ENCODE data around the gene DHPS. TPM values are rescaled to one million over a fixed set of nuclear protein-coding genes. Genes with fewer than 3 reads are reported as not detected.

Gene DHPS
- total and polyA plus RNA-seq, 2 of the 4 experiments (the other 2 are of a cell fraction): 82.8 to 85.0 TPM

DNA sequence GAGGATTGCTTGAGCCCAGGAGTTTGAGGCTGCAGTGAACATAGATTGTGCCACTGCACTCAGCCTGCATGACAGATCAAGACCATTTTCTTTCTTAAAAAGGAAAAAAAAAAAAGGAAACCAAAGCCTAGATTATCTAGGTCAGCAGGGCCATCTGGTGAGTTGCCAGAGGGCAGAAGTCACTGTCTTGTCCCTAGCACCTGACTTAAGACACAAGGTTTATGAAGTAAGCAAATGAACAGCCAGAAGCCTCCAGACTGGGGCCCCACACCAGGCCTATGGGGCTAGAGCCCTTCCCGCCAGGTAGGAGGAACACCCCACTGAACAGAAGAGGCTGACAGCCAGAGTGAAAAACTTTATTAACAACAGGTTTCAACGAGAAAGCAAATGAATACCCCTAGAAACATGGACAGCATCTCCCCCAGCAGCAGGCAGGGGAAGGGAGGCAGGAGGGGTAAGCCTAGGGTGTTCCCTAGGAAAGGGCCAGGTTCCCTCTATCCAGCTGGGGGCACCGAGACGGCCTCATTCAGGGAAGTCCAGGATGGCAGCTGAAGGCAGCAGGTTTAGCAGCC is 13.9 kb downstream of the DHPS start:
- Histone ChIP-seq H3K4me3 (ENCODE audit: insufficient read depth, low read depth, low read length) (no peak overlapping the region), H3K36me3 (ENCODE audit: control insufficient read depth, insufficient read depth, low read length) (peaks cover 14% of the 10 kb centered on the region; the same call in 1 of the 2 replicates), H2BK20ac (ENCODE audit: low read depth, low read length) (no peak overlapping the region), H3K23ac (ENCODE audit: low read depth, low read length) (no peak overlapping the region), H4K91ac (ENCODE audit: insufficient read depth, low read depth, low read length) (no peak overlapping the region), H3K79me1 (ENCODE audit: low read depth in 1 of 2, low read length in 2 of 2) (peaks cover 38 to 69% of the 10 kb centered on the region in 2 experiments), H3K4me1 (ENCODE audit: control insufficient read depth, insufficient read depth, low read length) (peaks cover 15% of the 10 kb centered on the region), H3K27me3 (ENCODE audit: control insufficient read depth, insufficient read depth, low read length) (no peaks in the 10 kb centered on the region), H2BK15ac (ENCODE audit: low read depth, low read length) (no peak overlapping the region), H3K9ac (ENCODE audit: low read depth, low read length) (no peak overlapping the region), H3K9me3 (ENCODE audit: control insufficient read depth, insufficient read depth, low read length) (no peaks in the 10 kb centered on the region), H3K4ac (ENCODE audit: low read depth, low read length) (no peak overlapping the region), H3K14ac (replicated peaks; ENCODE audit: low read depth, low read length) (no peak overlapping the region), H2AFZ (replicated peaks; ENCODE audit: low read length, poor library complexity) (no peak overlapping the region), H4K5ac (ENCODE audit: low read depth, low read length) (no peak overlapping the region), H3K9me1 (ENCODE audit: insufficient read depth, low read length) (0 out of 2 replicates have a peak, but pooled peaks cover 13% of the 10 kb centered on the region), H3K27ac (ENCODE audit: insufficient read depth, low read length) (no peak overlapping the region), H3K4me2 (ENCODE audit: low read depth, low read length) (no peak overlapping the region; the same call in 1 of the 2 replicates), H3K18ac (ENCODE audit: low read depth, low read length) (no peak overlapping the region), H2AK9ac (replicated peaks; ENCODE audit: low read depth, low read length, poor library complexity) (no peak overlapping the region), H3K56ac (ENCODE audit: extremely low read depth, insufficient read depth, low read length) (no peak overlapping the region), H4K8ac (ENCODE audit: low read depth in 2 of 2, low read length in 2 of 2) (no peak overlapping the region), H2AK5ac (ENCODE audit: low read depth, low read length) (no peak overlapping the region), H2BK120ac (ENCODE audit: low read depth, low read length) (no peak overlapping the region), H4K20me1 (ENCODE audit: insufficient read depth, low read length) (no peaks in the 10 kb centered on the region), H2BK5ac (ENCODE audit: low read depth, low read length, poor library complexity, severe bottlenecking) (no peak overlapping the region)
- in situ Hi-C loops (cut with MboI; ENCODE audit: low sequenced_read_pairs) (no loop called here), intact Hi-C loops (cut with micrococcal nuclease) (no loop called here), dilution Hi-C loops (cut with HindIII; ENCODE audit: low sequenced_read_pairs, unreplicated experiment) (no loop called here)
- ATAC-seq (ENCODE audit: low read depth) (no peak), DNase-seq (no peak)
- TF ChIP-seq MAFK (IDR thresholded peaks at IDR 0.05; ENCODE audit: low read depth, low read length) (no peak), POLR2A (IDR thresholded peaks at IDR 0.05; ENCODE audit: low read depth, low read length) (no peak), RFX5 (IDR thresholded peaks at IDR 0.05; ENCODE audit: low read depth, low read length) (no peak), CEBPB (IDR thresholded peaks at IDR 0.05; ENCODE audit: low read depth, low read length) (no peak), NFE2L2 (IDR thresholded peaks at IDR 0.05; ENCODE audit: low read depth, low read length) (no peak), USF2 (IDR thresholded peaks at IDR 0.05; ENCODE audit: low read depth, low read length) (no peak), MAZ (IDR thresholded peaks at IDR 0.05; ENCODE audit: borderline replicate concordance, low read depth, low read length) (no peak), FOS (IDR thresholded peaks at IDR 0.05; ENCODE audit: low read depth, low read length) (no peak), CHD1 (IDR thresholded peaks at IDR 0.05; ENCODE audit: low read depth, low read length) (no peak), MXI1 (IDR thresholded peaks at IDR 0.05; ENCODE audit: borderline replicate concordance, low read depth, low read length) (no peak)
- TF ChIP-seq, protein P1, sequence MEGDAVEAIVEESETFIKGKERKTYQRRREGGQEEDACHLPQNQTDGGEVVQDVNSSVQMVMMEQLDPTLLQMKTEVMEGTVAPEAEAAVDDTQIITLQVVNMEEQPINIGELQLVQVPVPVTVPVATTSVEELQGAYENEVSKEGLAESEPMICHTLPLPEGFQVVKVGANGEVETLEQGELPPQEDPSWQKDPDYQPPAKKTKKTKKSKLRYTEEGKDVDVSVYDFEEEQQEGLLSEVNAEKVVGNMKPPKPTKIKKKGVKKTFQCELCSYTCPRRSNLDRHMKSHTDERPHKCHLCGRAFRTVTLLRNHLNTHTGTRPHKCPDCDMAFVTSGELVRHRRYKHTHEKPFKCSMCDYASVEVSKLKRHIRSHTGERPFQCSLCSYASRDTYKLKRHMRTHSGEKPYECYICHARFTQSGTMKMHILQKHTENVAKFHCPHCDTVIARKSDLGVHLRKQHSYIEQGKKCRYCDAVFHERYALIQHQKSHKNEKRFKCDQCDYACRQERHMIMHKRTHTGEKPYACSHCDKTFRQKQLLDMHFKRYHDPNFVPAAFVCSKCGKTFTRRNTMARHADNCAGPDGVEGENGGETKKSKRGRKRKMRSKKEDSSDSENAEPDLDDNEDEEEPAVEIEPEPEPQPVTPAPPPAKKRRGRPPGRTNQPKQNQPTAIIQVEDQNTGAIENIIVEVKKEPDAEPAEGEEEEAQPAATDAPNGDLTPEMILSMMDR (conservative IDR thresholded peaks at IDR 0.05; ENCODE audit: low read depth, low read length): no peak
- CTCF ChIA-PET: no interaction called here
- no TSS peak for BruUV-seq (replicated peaks)
- no CpG with 5 or more reads among the region's 4 CpGs for WGBS, 2 experiments (ENCODE audit: extremely low coverage in 2 of 2, insufficient read length in 1 of 2)
- POLR2A ChIA-PET (ENCODE audit: unreplicated experiment): no interaction called here
